ENCODE results near the gene GRAMD4. TPM values are rescaled to one million over a fixed set of nuclear protein-coding genes. Genes with fewer than 3 reads are reported as not detected.

The GRAMD4 gene
- polyA plus RNA-seq, 3 donors: 9.5 to 33.3 (median 12.6) TPM

DNA sequence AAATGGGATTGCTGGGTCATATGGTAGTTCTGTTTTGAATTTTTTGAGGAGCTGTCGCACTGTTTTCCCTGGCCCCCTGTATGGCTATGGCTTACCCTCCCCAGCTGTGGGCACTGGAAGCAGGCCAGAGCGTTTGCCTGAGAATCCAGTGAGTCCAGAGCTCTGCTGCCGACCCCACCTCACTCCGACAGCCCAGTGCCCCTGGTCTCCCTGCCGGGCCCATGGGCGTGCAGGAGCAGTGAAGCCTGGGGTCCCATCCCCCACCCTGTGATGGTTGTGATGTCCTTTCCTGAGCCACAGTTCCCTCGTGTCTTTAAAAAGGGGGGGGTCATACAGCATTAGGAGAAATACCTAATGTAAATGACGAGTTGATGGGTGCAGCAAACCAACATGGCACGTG is 13.3 kb upstream of the GRAMD4 start:
- intact Hi-C loops (cut with micrococcal nuclease): no loop called here
- TF ChIP-seq, protein P1, sequence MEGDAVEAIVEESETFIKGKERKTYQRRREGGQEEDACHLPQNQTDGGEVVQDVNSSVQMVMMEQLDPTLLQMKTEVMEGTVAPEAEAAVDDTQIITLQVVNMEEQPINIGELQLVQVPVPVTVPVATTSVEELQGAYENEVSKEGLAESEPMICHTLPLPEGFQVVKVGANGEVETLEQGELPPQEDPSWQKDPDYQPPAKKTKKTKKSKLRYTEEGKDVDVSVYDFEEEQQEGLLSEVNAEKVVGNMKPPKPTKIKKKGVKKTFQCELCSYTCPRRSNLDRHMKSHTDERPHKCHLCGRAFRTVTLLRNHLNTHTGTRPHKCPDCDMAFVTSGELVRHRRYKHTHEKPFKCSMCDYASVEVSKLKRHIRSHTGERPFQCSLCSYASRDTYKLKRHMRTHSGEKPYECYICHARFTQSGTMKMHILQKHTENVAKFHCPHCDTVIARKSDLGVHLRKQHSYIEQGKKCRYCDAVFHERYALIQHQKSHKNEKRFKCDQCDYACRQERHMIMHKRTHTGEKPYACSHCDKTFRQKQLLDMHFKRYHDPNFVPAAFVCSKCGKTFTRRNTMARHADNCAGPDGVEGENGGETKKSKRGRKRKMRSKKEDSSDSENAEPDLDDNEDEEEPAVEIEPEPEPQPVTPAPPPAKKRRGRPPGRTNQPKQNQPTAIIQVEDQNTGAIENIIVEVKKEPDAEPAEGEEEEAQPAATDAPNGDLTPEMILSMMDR (IDR thresholded peaks at IDR 0.05): no peak
- Mint-ChIP-seq H3K4me1 (peaks cover 58% of the 10 kb centered on the region), H3K9me3 (peaks cover 0 to 3% (median 0%) of the 10 kb centered on the region in 7 donors), H3K27ac (no peak overlapping the region), H3K4me3 (no peak overlapping the region), H3K27me3 (ENCODE audit: low read depth in 3 of 3) (peaks cover 0 to 2% (median 1%) of the 10 kb centered on the region in 3 donors), H3K36me3 (peaks cover 1 to 2% of the 10 kb centered on the region in 2 donors)
- no peak overlapping the region for H3K27ac ChIP-seq (ENCODE audit: low read depth in 1 of 2, low read length in 2 of 2)
- no peak overlapping the region for H3K4me3 ChIP-seq (replicated peaks in 1 of 3; ENCODE audit: low read depth in 2 of 3, low read length in 3 of 3)
- no peaks in the 10 kb centered on the region for H3K36me3 ChIP-seq (replicated peaks in 1 of 2; ENCODE audit: control insufficient read depth in 1 of 2, insufficient read depth in 2 of 2, low read length in 2 of 2)
- 63% methylated on average over 2 of the region's 9 CpGs for WGBS (ENCODE audit: insufficient coverage)
- no peak for DNase-seq
- H3K9me3 ChIP-seq (replicated peaks in 1 of 2; ENCODE audit: control insufficient read depth in 1 of 2, insufficient read depth in 1 of 2, low read length in 2 of 2): no peaks in the 10 kb centered on the region
- H3K27me3 ChIP-seq (ENCODE audit: control insufficient read depth in 2 of 2, insufficient read depth in 2 of 2, low read length in 2 of 2): no peaks in the 10 kb centered on the region
- peaks cover 48 to 66% of the 10 kb centered on the region in 2 donors for H3K4me1 ChIP-seq (ENCODE audit: control insufficient read depth in 1 of 2, insufficient read depth in 2 of 2, low read length in 2 of 2)
- H4K20me1 ChIP-seq (ENCODE audit: insufficient read depth, low read length): peaks cover 21% of the 10 kb centered on the region
- H3K4me2 ChIP-seq (replicated peaks; ENCODE audit: extremely low read depth, low read length, poor library complexity, severe bottlenecking): no peak overlapping the region
- peaks cover 84% of the 10 kb centered on the region for H3K79me2 ChIP-seq (ENCODE audit: insufficient read depth, low read length)
- H2AFZ ChIP-seq (ENCODE audit: insufficient read depth, low read depth, low read length, poor library complexity, severe bottlenecking): no peak overlapping the region
- no peak overlapping the region for H3K9ac ChIP-seq (ENCODE audit: insufficient read depth, low read length, poor library complexity, severe bottlenecking)

DNA sequence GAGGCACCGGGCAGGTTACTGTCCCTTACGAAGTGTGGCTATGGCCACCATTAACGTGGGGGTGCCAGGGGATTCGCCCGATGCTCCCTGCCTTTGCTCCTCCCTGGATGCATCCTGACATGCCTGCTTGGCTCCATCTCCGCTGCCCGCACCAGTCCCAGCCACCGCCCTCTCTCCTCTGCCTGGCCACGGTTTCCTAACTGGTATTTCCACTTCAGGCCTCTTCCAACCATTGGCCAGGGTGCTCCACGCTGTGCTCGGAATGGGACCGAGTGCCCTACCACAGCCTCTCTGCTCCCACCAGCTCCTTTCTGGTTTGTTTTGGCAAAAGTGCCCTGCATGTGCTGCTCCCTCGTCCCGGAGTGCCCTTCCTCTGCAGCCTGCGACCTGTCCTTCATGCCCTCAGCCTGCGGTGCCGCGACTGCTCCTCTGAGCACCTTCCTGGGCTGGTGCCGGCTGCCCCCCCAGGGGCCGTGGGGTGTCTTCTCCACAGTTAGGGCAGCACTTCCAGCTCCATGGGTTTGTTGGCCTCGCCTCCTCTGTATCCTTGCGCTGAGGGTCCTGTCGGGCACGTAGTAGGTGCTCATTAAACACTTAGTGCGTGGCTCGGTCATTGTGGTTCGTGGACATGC is 12.6 kb upstream of the GRAMD4 start:
- peaks cover 86% of the 10 kb centered on the region for H3K79me2 ChIP-seq (ENCODE audit: insufficient read depth, low read length)
- H2AFZ ChIP-seq (ENCODE audit: insufficient read depth, low read depth, low read length, poor library complexity, severe bottlenecking): no peak overlapping the region
- TF ChIP-seq, protein P1 (IDR thresholded peaks at IDR 0.05): no peak
- Mint-ChIP-seq H3K4me3 (no peak overlapping the region), H3K9me3 (peaks cover 0 to 3% (median 0%) of the 10 kb centered on the region in 7 donors), H3K27me3 (ENCODE audit: low read depth in 3 of 3) (peaks cover 0 to 2% (median 1%) of the 10 kb centered on the region in 3 donors), H3K4me1 (peaks cover 58% of the 10 kb centered on the region), H3K36me3 (peaks cover 0 to 6% of the 10 kb centered on the region in 2 donors), H3K27ac (peak overlapping the region in 1 of 7 donors; percentile 35)
- intact Hi-C loops (cut with micrococcal nuclease): no loop called here
- H3K4me2 ChIP-seq (replicated peaks; ENCODE audit: extremely low read depth, low read length, poor library complexity, severe bottlenecking): no peak overlapping the region
- peaks cover 48 to 66% of the 10 kb centered on the region in 2 donors for H3K4me1 ChIP-seq (ENCODE audit: control insufficient read depth in 1 of 2, insufficient read depth in 2 of 2, low read length in 2 of 2)
- no peaks in the 10 kb centered on the region for H3K27me3 ChIP-seq (ENCODE audit: control insufficient read depth in 2 of 2, insufficient read depth in 2 of 2, low read length in 2 of 2)
- no peaks in the 10 kb centered on the region for H3K36me3 ChIP-seq (replicated peaks in 1 of 2; ENCODE audit: control insufficient read depth in 1 of 2, insufficient read depth in 2 of 2, low read length in 2 of 2)
- WGBS (ENCODE audit: insufficient coverage): 94% methylated on average over 27 of the region's 27 CpGs
- H4K20me1 ChIP-seq (ENCODE audit: insufficient read depth, low read length): peaks cover 26% of the 10 kb centered on the region
- H3K4me3 ChIP-seq (replicated peaks in 1 of 3; ENCODE audit: low read depth in 2 of 3, low read length in 3 of 3): no peak overlapping the region
- H3K27ac ChIP-seq (ENCODE audit: low read depth in 1 of 2, low read length in 2 of 2): no peak overlapping the region
- DNase-seq: no peak
- no peaks in the 10 kb centered on the region for H3K9me3 ChIP-seq (replicated peaks in 1 of 2; ENCODE audit: control insufficient read depth in 1 of 2, insufficient read depth in 1 of 2, low read length in 2 of 2)
- no peak overlapping the region for H3K9ac ChIP-seq (ENCODE audit: insufficient read depth, low read length, poor library complexity, severe bottlenecking)

Data from CD14-positive monocyte (primary cell).